ENCODE measurements around the gene OR6C65. TPM values are rescaled to one million over a fixed set of nuclear protein-coding genes. Genes with fewer than 3 reads are reported as not detected.
"Not testable (repeated sequence)": the region's sequence is repeated elsewhere in the genome, so short reads cannot be mapped to it uniquely, and the experiment has no call there.

The OR6C65 gene
- total RNA-seq (not detected), polyA plus RNA-seq (not detected)

GRCh38 chr12:55400229-55400628 is at the start of gene OR6C65:
TSS of gene OR6C65 (plus strand) at chr12:55400529. CDS start at chr12:55400529, 0 bp downstream.
- Histone ChIP-seq H3K36me3 (ENCODE audit: control insufficient read depth, insufficient read depth, low read length) (no peaks in the 10 kb centered on the region), H3K27me3 (ENCODE audit: control insufficient read depth, insufficient read depth, low read length) (no peaks in the 10 kb centered on the region), H3K4me3 (ENCODE audit: low read depth, low read length) (no peak within 1 kb of the TSS), H3K27ac (ENCODE audit: insufficient read depth, low read length, poor library complexity, severe bottlenecking) (no peak within 1 kb of the TSS), H3K4me1 (ENCODE audit: control insufficient read depth, insufficient read depth, low read length, poor library complexity, severe bottlenecking) (no peaks in the 10 kb centered on the region), H3K9me3 (ENCODE audit: control insufficient read depth in 2 of 2, low read length in 2 of 2) (no peaks in the 10 kb centered on the region)
- H3K27me3 Mint-ChIP-seq, result peaks cover 11% of the 10 kb centered on the region
- ATAC-seq (ENCODE audit: low read depth in 2 of 2) (no peak), DNase-seq (no peak)
- no peak within 1 kb of the TSS for H3K27ac Mint-ChIP-seq
- H3K36me3 Mint-ChIP-seq, result no peaks in the 10 kb centered on the region
- no peaks in the 10 kb centered on the region for H3K4me1 Mint-ChIP-seq
- no peak within 1 kb of the TSS for H3K4me3 Mint-ChIP-seq
- H3K9me3 Mint-ChIP-seq, result peaks cover 0 to 6% (median 0%) of the 10 kb centered on the region in 7 donors

- H3K4me1 ChIP-seq (ENCODE audit: control insufficient read depth, insufficient read depth, low read length, poor library complexity, severe bottlenecking); H3K27ac ChIP-seq (ENCODE audit: insufficient read depth, low read length, poor library complexity, severe bottlenecking); H3K36me3 ChIP-seq (ENCODE audit: control insufficient read depth, insufficient read depth, low read length); DNase-seq; H3K9me3 ChIP-seq (ENCODE audit: control insufficient read depth in 2 of 2, low read length in 2 of 2); H3K36me3 Mint-ChIP-seq; H3K4me3 ChIP-seq (ENCODE audit: low read depth, low read length); H3K4me1 Mint-ChIP-seq; ATAC-seq (ENCODE audit: low read depth in 2 of 2); H3K4me3 Mint-ChIP-seq; H3K9me3 Mint-ChIP-seq; H3K27me3 ChIP-seq (ENCODE audit: control insufficient read depth, insufficient read depth, low read length); H3K27ac Mint-ChIP-seq: not testable (repeated sequence)
- H3K27me3 Mint-ChIP-seq, result peaks cover 24% of the 10 kb centered on the region
Observed at GRCh38 chr12:55355338-55355737, 45.0 kb upstream of the OR6C65 start.

GRCh38 chr12:55362675-55363074 is 37.7 kb upstream of the OR6C65 start, which contains the start of gene OR6C75:
TSS of gene OR6C75 (plus strand) at chr12:55362975. CDS start at chr12:55365111, 2,136 bp downstream.
- Mint-ChIP-seq H3K9me3 (peaks cover 0 to 3% (median 0%) of the 10 kb centered on the region in 7 donors), H3K27ac (no peak within 1 kb of the TSS), H3K4me1 (no peaks in the 10 kb centered on the region), H3K27me3 (peaks cover 17% of the 10 kb centered on the region), H3K4me3 (no peak within 1 kb of the TSS), H3K36me3 (no peaks in the 10 kb centered on the region)
- no peaks in the 10 kb centered on the region for H3K9me3 ChIP-seq (ENCODE audit: control insufficient read depth in 2 of 2, low read length in 2 of 2)
- no peaks in the 10 kb centered on the region for H3K36me3 ChIP-seq (ENCODE audit: control insufficient read depth, insufficient read depth, low read length)
- ATAC-seq (ENCODE audit: low read depth in 2 of 2) (no peak), DNase-seq (no peak)
- H3K4me3 ChIP-seq (ENCODE audit: low read depth, low read length), result no peak within 1 kb of the TSS
- H3K4me1 ChIP-seq (ENCODE audit: control insufficient read depth, insufficient read depth, low read length, poor library complexity, severe bottlenecking), result no peaks in the 10 kb centered on the region
- H3K27ac ChIP-seq (ENCODE audit: insufficient read depth, low read length, poor library complexity, severe bottlenecking), result no peak within 1 kb of the TSS
- no peaks in the 10 kb centered on the region for H3K27me3 ChIP-seq (ENCODE audit: control insufficient read depth, insufficient read depth, low read length)

- Mint-ChIP-seq H3K4me1 (no peaks in the 10 kb centered on the region), H3K27ac (no peak overlapping the region), H3K36me3 (no peaks in the 10 kb centered on the region), H3K4me3 (no peak overlapping the region), H3K27me3 (peaks cover 21% of the 10 kb centered on the region), H3K9me3 (peaks cover 0 to 3% (median 0%) of the 10 kb centered on the region in 7 donors)
- no peaks in the 10 kb centered on the region for H3K36me3 ChIP-seq (ENCODE audit: control insufficient read depth, insufficient read depth, low read length)
- no peak overlapping the region for H3K4me3 ChIP-seq (ENCODE audit: low read depth, low read length)
- no peaks in the 10 kb centered on the region for H3K4me1 ChIP-seq (ENCODE audit: control insufficient read depth, insufficient read depth, low read length, poor library complexity, severe bottlenecking)
- no peaks in the 10 kb centered on the region for H3K9me3 ChIP-seq (ENCODE audit: control insufficient read depth in 2 of 2, low read length in 2 of 2)
- H3K27ac ChIP-seq (ENCODE audit: insufficient read depth, low read length, poor library complexity, severe bottlenecking), result no peak overlapping the region
- no peaks in the 10 kb centered on the region for H3K27me3 ChIP-seq (ENCODE audit: control insufficient read depth, insufficient read depth, low read length)
- no peak for DNase-seq
- no peak for ATAC-seq (ENCODE audit: low read depth in 2 of 2)
Observed at GRCh38 chr12:55365086-55365485, 35.2 kb upstream of the OR6C65 start.

- Histone ChIP-seq H3K27ac (ENCODE audit: insufficient read depth, low read length, poor library complexity, severe bottlenecking) (no peak overlapping the region), H3K4me1 (ENCODE audit: control insufficient read depth, insufficient read depth, low read length, poor library complexity, severe bottlenecking) (no peaks in the 10 kb centered on the region), H3K27me3 (ENCODE audit: control insufficient read depth, insufficient read depth, low read length) (no peaks in the 10 kb centered on the region), H3K4me3 (ENCODE audit: low read depth, low read length) (no peak overlapping the region), H3K9me3 (ENCODE audit: control insufficient read depth in 2 of 2, low read length in 2 of 2) (no peaks in the 10 kb centered on the region), H3K36me3 (ENCODE audit: control insufficient read depth, insufficient read depth, low read length) (no peaks in the 10 kb centered on the region)
- no peaks in the 10 kb centered on the region for H3K4me1 Mint-ChIP-seq
- peaks cover 22% of the 10 kb centered on the region for H3K27me3 Mint-ChIP-seq
- H3K9me3 Mint-ChIP-seq, result no peaks in the 10 kb centered on the region
- no peak for ATAC-seq (ENCODE audit: low read depth in 2 of 2)
- no peak for DNase-seq
- H3K27ac Mint-ChIP-seq, result no peak overlapping the region
- no peaks in the 10 kb centered on the region for H3K36me3 Mint-ChIP-seq
- no peak overlapping the region for H3K4me3 Mint-ChIP-seq
Observed at GRCh38 chr12:55372521-55372920, 27.8 kb upstream of the OR6C65 start.

GRCh38 chr12:55385891-55386290 is 14.4 kb upstream of the OR6C65 start:
- no peaks in the 10 kb centered on the region for H3K4me1 Mint-ChIP-seq
- Histone ChIP-seq H3K27me3 (ENCODE audit: control insufficient read depth, insufficient read depth, low read length) (no peaks in the 10 kb centered on the region), H3K9me3 (ENCODE audit: control insufficient read depth in 2 of 2, low read length in 2 of 2) (no peaks in the 10 kb centered on the region), H3K4me1 (ENCODE audit: control insufficient read depth, insufficient read depth, low read length, poor library complexity, severe bottlenecking) (no peaks in the 10 kb centered on the region), H3K36me3 (ENCODE audit: control insufficient read depth, insufficient read depth, low read length) (no peaks in the 10 kb centered on the region), H3K27ac (ENCODE audit: insufficient read depth, low read length, poor library complexity, severe bottlenecking) (no peak overlapping the region), H3K4me3 (ENCODE audit: low read depth, low read length) (no peak overlapping the region)
- H3K27me3 Mint-ChIP-seq, result peaks cover 4% of the 10 kb centered on the region
- H3K36me3 Mint-ChIP-seq, result no peaks in the 10 kb centered on the region
- no peaks in the 10 kb centered on the region for H3K9me3 Mint-ChIP-seq
- no peak for DNase-seq
- no peak overlapping the region for H3K27ac Mint-ChIP-seq
- ATAC-seq (ENCODE audit: low read depth in 2 of 2), result no peak
- no peak overlapping the region for H3K4me3 Mint-ChIP-seq

GRCh38 chr12:55392032-55392795 is 8.1 kb upstream of the OR6C65 start:
- Mint-ChIP-seq H3K9me3 (no peaks in the 10 kb centered on the region), H3K27ac (no peak overlapping the region), H3K27me3 (no peaks in the 10 kb centered on the region), H3K4me1 (no peaks in the 10 kb centered on the region), H3K4me3 (no peak overlapping the region), H3K36me3 (no peaks in the 10 kb centered on the region)
- Histone ChIP-seq H3K27me3 (ENCODE audit: control insufficient read depth, insufficient read depth, low read length) (peaks cover 5% of the 10 kb centered on the region), H3K4me1 (ENCODE audit: control insufficient read depth, insufficient read depth, low read length, poor library complexity, severe bottlenecking) (no peaks in the 10 kb centered on the region), H3K4me3 (ENCODE audit: low read depth, low read length) (no peak overlapping the region), H3K36me3 (ENCODE audit: control insufficient read depth, insufficient read depth, low read length) (no peaks in the 10 kb centered on the region), H3K9me3 (ENCODE audit: control insufficient read depth in 2 of 2, low read length in 2 of 2) (no peaks in the 10 kb centered on the region), H3K27ac (ENCODE audit: insufficient read depth, low read length, poor library complexity, severe bottlenecking) (no peak overlapping the region)
- no peak for DNase-seq
- ATAC-seq (ENCODE audit: low read depth in 2 of 2), result no peak

GRCh38 chr12:55396326-55396725 is 4.0 kb upstream of the OR6C65 start:
- no peak for ATAC-seq (ENCODE audit: low read depth in 2 of 2)
- H3K27ac ChIP-seq (ENCODE audit: insufficient read depth, low read length, poor library complexity, severe bottlenecking), result no peak overlapping the region
- H3K27me3 ChIP-seq (ENCODE audit: control insufficient read depth, insufficient read depth, low read length), result peaks cover 5% of the 10 kb centered on the region
- DNase-seq, result no peak
- Mint-ChIP-seq H3K27me3 (peaks cover 7% of the 10 kb centered on the region), H3K4me1 (no peaks in the 10 kb centered on the region), H3K36me3 (no peaks in the 10 kb centered on the region), H3K4me3 (no peak overlapping the region), H3K9me3 (no peaks in the 10 kb centered on the region), H3K27ac (no peak overlapping the region)
- no peaks in the 10 kb centered on the region for H3K4me1 ChIP-seq (ENCODE audit: control insufficient read depth, insufficient read depth, low read length, poor library complexity, severe bottlenecking)
- no peak overlapping the region for H3K4me3 ChIP-seq (ENCODE audit: low read depth, low read length)
- no peaks in the 10 kb centered on the region for H3K36me3 ChIP-seq (ENCODE audit: control insufficient read depth, insufficient read depth, low read length)
- no peaks in the 10 kb centered on the region for H3K9me3 ChIP-seq (ENCODE audit: control insufficient read depth in 2 of 2, low read length in 2 of 2)
